Hepatocyte (in vitro differentiated cells): ENCODE data around the gene FBXL20. TPM values are rescaled to one million over a fixed set of nuclear protein-coding genes. Genes with fewer than 3 reads are reported as not detected.

Experiments
- DNase-seq: peaks from one replicate; pipeline ENCODE4 v3.0.0-alpha.2; 2016; ENCODE audit warnings: low spot score
- H2AFZ ChIP-seq: fragments of 200-600 bp; sonication (generic); 2 replicates; pipeline ENCODE4 v1.6.0; 2016; ENCODE audit warnings: antibody characterized with exemption, mild to moderate bottlenecking
- H3K27ac ChIP-seq: fragments of 200-600 bp; sonication (generic); 2 replicates; pipeline ENCODE4 v1.5.1; 2016; ENCODE audit warnings: mild to moderate bottlenecking
- H3K27me3 ChIP-seq: fragments of 200-600 bp; sonication (generic); 2 replicates; pipeline ENCODE4 v1.6.1; 2016
- H3K36me3 ChIP-seq: fragments of 200-600 bp; sonication (generic); replicated peaks from 2 replicates; pipeline ENCODE4 v1.5.1; 2016; ENCODE audit warnings: low read depth; ENCODE audit not compliant: insufficient read depth
- H3K4me1 ChIP-seq: fragments of 200-600 bp; sonication (generic); 2 replicates; pipeline ENCODE4 v1.5.1; 2016; ENCODE audit warnings: mild to moderate bottlenecking, moderate library complexity; ENCODE audit not compliant: insufficient read depth
- H3K4me2 ChIP-seq: fragments of 200-600 bp; sonication (generic); 2 replicates; pipeline ENCODE4 v1.6.0; 2016
- H3K4me3 ChIP-seq: fragments of 200-600 bp; sonication (generic); 2 replicates; pipeline ENCODE4 v1.5.1; 2016; ENCODE audit warnings: mild to moderate bottlenecking
- H3K79me2 ChIP-seq: fragments of 200-600 bp; sonication (generic); 2 replicates; pipeline ENCODE4 v1.6.0; 2017; ENCODE audit warnings: mild to moderate bottlenecking
- H3K9me2 ChIP-seq: fragments of 200-600 bp; sonication (generic); replicated peaks from 2 replicates; pipeline ENCODE4 v1.6.0; 2017; ENCODE audit warnings: mild to moderate bottlenecking; ENCODE audit not compliant: insufficient read depth
- H3K9me3 ChIP-seq: fragments of 200-600 bp; sonication (generic); 2 replicates; pipeline ENCODE4 v1.5.1; 2016; ENCODE audit warnings: low read depth, mild to moderate bottlenecking
- H4K20me1 ChIP-seq: fragments of 200-600 bp; sonication (generic); 2 replicates; pipeline ENCODE4 v1.6.0; 2016; ENCODE audit warnings: mild to moderate bottlenecking; ENCODE audit not compliant: insufficient read depth, poor library complexity, severe bottlenecking
- CTCF ChIP-seq: fragments of 200-600 bp; sonication (generic); IDR thresholded peaks from 2 replicates; pipeline ENCODE4 v1.5.1; 2016; ENCODE audit warnings: antibody characterized with exemption, mild to moderate bottlenecking; ENCODE audit not compliant: poor library complexity
- EZH2 ChIP-seq: fragments of 200-600 bp; sonication (generic); IDR thresholded peaks from 2 replicates; pipeline ENCODE4 v1.6.1; 2016; ENCODE audit warnings: antibody characterized with exemption, mild to moderate bottlenecking, borderline replicate concordance
- EZH2phosphoT487 ChIP-seq: fragments of 200-600 bp; sonication (generic); IDR thresholded peaks from one replicate; pipeline ENCODE4 v1.6.1; 2018; ENCODE audit warnings: antibody characterized with exemption, mild to moderate bottlenecking, low read depth, moderate library complexity; ENCODE audit not compliant: unreplicated experiment, severe bottlenecking
- WGBS: methylation state at CpG from one replicate; pipeline ENCODE4 v1.1.6; 2016; ENCODE audit warnings: low lambda C conversion rate; ENCODE audit errors: missing lambda C conversion rate; 5-methylcytosine and 5-hydroxymethylcytosine counted together
- polyA plus RNA-seq: library from polyadenylated mRNA; unstranded; fragments of >200 nt; fragmentation: Nextera tagmentation; extraction: Ambion mirVana; gene quantifications from 2 replicates; pipeline ENCODE4 v1.2.1, GENCODE V29; 2016
- total RNA-seq: library from RNA; depleted of rRNA; stranded (reverse); fragments of >200 nt; gene quantifications from 2 replicates; pipeline ENCODE4 v1.2.3, GENCODE V29; 2014

FBXL20 gene
- total and polyA plus RNA-seq, 2 experiments from 2014 or later, result 8.0 to 11.6 TPM

DNA sequence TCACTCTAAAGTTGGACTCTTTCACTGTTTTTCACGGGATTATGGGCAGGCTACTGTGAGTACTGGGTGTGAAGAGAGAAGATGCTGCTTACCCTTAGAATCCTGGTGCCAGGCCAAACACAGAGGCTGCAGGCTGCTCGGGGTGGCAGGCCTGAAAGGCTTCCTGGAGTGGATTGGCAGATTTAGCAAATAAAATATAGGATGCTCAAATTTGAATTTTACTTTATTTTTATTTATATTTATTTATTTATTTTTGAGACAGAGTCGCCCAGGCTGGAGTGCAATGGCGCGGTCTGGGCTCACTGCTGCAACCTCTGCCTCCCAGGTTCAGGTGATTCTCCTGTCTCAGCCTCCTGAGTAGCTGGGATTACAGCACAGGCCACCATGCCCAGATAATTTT lies 160.8 kb downstream of the FBXL20 start:
- WGBS, result 92% methylated on average over 5 of the region's 5 CpGs
- Histone ChIP-seq H3K4me3 (no peak overlapping the region), H2AFZ (no peak overlapping the region), H4K20me1 (no peaks in the 10 kb centered on the region), H3K9me2 (no peaks in the 10 kb centered on the region), H3K27ac (no peak overlapping the region), H3K27me3 (no peaks in the 10 kb centered on the region), H3K9me3 (no peaks in the 10 kb centered on the region), H3K79me2 (no peaks in the 10 kb centered on the region), H3K4me2 (no peak overlapping the region), H3K36me3 (no peaks in the 10 kb centered on the region), H3K4me1 (peaks cover 13% of the 10 kb centered on the region)
- TF ChIP-seq EZH2 (no peak), EZH2phosphoT487 (no peak), CTCF (no peak)
- no peak for DNase-seq

GRCh38 chr17:39239640-39240314 lies 161.6 kb downstream of the FBXL20 start:
- H3K27ac ChIP-seq, result no peak overlapping the region
- H3K9me2 ChIP-seq, result no peaks in the 10 kb centered on the region
- TF ChIP-seq EZH2phosphoT487, result no peak
- TF ChIP-seq CTCF, result peak; percentile 54
- no peaks in the 10 kb centered on the region for H3K79me2 ChIP-seq
- DNase-seq, result peak; percentile 68
- peaks cover 13% of the 10 kb centered on the region for H3K4me1 ChIP-seq
- H3K27me3 ChIP-seq, result no peaks in the 10 kb centered on the region
- no peak overlapping the region for H3K4me3 ChIP-seq
- WGBS, result 34% methylated on average over 16 of the region's 16 CpGs
- no peak overlapping the region for H3K4me2 ChIP-seq
- no peaks in the 10 kb centered on the region for H3K9me3 ChIP-seq
- H4K20me1 ChIP-seq, result no peaks in the 10 kb centered on the region
- H3K36me3 ChIP-seq, result no peaks in the 10 kb centered on the region
- H2AFZ ChIP-seq, result no peak overlapping the region

DNA sequence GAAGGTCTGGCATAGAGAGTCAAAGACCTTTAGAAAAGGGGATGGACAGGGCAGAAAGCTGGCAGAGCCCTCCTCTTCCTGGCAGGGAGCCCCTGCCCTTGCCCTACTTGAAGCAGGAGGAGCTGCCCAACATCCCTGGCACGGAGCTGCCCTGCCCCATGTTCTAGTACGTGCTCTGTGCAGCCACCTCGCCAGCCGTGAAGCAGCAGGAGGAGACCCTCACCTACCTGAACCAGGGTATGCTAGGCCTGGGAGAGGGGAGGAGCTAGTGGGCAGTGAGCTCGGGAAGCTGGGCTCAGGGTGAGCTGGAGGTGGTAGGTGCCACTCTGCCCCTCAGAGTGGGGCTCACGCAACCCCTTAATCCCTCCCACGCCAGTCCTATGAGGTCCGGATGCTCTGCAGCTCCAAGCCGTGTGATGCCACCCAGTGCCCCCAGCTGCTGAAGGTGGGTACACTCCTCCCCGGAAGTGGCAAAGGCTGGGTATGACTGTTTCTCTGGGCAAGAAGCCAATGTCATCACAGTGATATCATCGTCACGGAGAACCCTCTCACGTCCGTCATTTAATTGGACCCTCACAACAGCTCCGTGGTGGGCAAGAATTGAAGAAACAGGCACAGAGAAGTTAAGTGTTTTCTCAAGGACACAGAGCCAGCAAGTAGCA lies 163.0 kb downstream of the FBXL20 start:
- no peak for TF ChIP-seq EZH2
- no peak for TF ChIP-seq EZH2phosphoT487
- no peak for TF ChIP-seq CTCF
- no peak overlapping the region for H3K4me2 ChIP-seq
- no peak for DNase-seq

More for the DNA sequence above, 163.0 kb downstream of the FBXL20 start:
- Histone ChIP-seq H3K9me3 (no peaks in the 10 kb centered on the region), H3K4me3 (no peak overlapping the region), H3K9me2 (no peaks in the 10 kb centered on the region), H3K36me3 (no peaks in the 10 kb centered on the region), H3K79me2 (no peaks in the 10 kb centered on the region), H2AFZ (no peak overlapping the region), H3K27ac (no peak overlapping the region), H3K4me1 (peaks cover 13% of the 10 kb centered on the region), H3K27me3 (no peaks in the 10 kb centered on the region), H4K20me1 (no peaks in the 10 kb centered on the region)
- 85% methylated on average over 15 of the region's 15 CpGs for WGBS
